ENCODE results near the gene PDE8A. TPM values are rescaled to one million over a fixed set of nuclear protein-coding genes. Genes with fewer than 3 reads are reported as not detected.

The PDE8A gene
- total RNA-seq, 1 donor from 2014 or later, result 11.4 TPM

DNA sequence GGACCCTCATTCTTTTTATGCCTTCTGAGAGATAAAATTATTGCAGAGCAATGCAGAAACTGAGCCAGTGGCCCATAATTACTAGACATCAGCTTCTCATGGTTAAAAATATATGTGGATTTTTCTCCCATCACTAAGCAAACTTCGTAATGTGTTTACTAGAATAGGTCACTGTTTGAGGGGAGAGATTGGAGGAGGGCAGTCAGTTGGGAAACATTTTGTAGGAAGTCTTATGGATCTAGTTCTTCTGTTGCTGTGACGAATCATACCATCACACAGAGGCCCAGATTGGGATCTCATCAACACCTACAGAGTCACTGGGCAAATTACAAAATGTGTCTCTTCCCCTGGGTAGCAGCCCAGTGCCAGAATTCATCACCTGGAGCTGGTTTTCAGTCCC, 81.4 kb downstream of the PDE8A start:
- H3K27ac Mint-ChIP-seq, result no peak overlapping the region
- peaks cover 26% of the 10 kb centered on the region for H3K9me3 Mint-ChIP-seq
- no peak for DNase-seq (ENCODE audit: low spot score)
- Histone ChIP-seq H3F3A (ENCODE audit: low read depth) (no peaks in the 10 kb centered on the region), H3K36me3 (no peaks in the 10 kb centered on the region), H3K27ac (no peak overlapping the region), H3K4me1 (no peaks in the 10 kb centered on the region), H3K9ac (no peak overlapping the region), H3K27me3 (no peaks in the 10 kb centered on the region), H4K20me1 (ENCODE audit: low read depth) (no peaks in the 10 kb centered on the region), H3K4me2 (no peak overlapping the region), H3K4me3 (no peak overlapping the region), H2AFZ (replicated peaks) (no peak overlapping the region), H3K79me2 (ENCODE audit: low read depth) (no peaks in the 10 kb centered on the region), H3K9me3 (ENCODE audit: low read depth) (peaks cover 7% of the 10 kb centered on the region)
- no peak overlapping the region for H3K4me3 Mint-ChIP-seq
- no peaks in the 10 kb centered on the region for H3K27me3 Mint-ChIP-seq (ENCODE audit: insufficient read depth, low read depth)
- TF ChIP-seq EZH2phosphoT487 (IDR thresholded peaks at IDR 0.05) (no peak), EZH2 (IDR thresholded peaks at IDR 0.05) (no peak)
- TF ChIP-seq, protein P1, sequence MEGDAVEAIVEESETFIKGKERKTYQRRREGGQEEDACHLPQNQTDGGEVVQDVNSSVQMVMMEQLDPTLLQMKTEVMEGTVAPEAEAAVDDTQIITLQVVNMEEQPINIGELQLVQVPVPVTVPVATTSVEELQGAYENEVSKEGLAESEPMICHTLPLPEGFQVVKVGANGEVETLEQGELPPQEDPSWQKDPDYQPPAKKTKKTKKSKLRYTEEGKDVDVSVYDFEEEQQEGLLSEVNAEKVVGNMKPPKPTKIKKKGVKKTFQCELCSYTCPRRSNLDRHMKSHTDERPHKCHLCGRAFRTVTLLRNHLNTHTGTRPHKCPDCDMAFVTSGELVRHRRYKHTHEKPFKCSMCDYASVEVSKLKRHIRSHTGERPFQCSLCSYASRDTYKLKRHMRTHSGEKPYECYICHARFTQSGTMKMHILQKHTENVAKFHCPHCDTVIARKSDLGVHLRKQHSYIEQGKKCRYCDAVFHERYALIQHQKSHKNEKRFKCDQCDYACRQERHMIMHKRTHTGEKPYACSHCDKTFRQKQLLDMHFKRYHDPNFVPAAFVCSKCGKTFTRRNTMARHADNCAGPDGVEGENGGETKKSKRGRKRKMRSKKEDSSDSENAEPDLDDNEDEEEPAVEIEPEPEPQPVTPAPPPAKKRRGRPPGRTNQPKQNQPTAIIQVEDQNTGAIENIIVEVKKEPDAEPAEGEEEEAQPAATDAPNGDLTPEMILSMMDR (IDR thresholded peaks at IDR 0.05), result no peak
- no peaks in the 10 kb centered on the region for H3K4me1 Mint-ChIP-seq
- peaks cover 5% of the 10 kb centered on the region for H3K36me3 Mint-ChIP-seq

DNA sequence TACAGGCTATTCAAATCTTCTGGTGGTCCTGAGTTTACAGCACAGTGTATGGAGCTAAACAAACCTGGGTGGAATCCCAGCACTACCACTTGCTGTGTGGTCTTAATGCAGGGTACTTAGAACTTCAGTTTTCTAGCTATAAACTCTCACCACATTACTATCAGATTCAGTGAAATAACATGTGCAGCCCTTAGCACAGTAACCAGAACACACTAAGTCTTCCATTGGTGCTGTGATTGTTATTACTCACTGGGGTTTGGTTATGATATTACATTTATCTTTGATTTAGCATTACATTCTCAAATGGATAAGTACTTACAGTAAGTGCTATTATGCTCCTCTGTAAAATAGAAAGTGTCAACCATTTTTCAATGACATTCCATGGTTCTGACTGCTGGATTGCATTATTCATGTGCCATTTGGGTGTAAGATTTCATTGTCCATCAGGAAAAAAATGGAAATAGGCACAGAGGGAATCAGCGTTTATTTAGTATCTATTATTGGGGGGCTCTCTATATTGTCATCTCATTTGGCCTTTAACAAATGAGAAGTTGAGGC, 81.9 kb downstream of the PDE8A start:
- no peak overlapping the region for H3K27ac ChIP-seq
- H3K27me3 Mint-ChIP-seq (ENCODE audit: insufficient read depth, low read depth), result no peaks in the 10 kb centered on the region

DNA sequence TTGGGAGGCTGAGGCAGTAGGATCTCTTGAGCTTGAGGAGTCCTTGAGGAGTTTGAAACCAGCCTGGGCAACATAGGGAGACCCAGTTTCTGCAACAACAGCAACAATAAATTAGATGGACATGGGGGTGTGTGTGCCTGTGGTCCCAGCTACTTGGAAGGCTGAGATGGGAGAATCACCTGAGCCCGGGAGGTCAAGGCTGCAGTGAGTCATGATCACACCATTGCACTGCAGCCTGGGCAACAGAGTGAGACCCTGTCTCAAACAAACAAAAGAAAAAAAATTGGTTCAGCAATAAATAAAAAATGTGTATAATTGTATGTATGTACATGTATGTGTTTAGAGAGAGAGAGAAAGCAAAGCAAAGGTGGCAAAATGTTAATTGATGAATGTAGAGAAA, 83.1 kb downstream of the PDE8A start:
- Mint-ChIP-seq H3K4me1 (no peaks in the 10 kb centered on the region), H3K27me3 (ENCODE audit: insufficient read depth, low read depth) (no peaks in the 10 kb centered on the region), H3K36me3 (peaks cover 5% of the 10 kb centered on the region), H3K27ac (no peak overlapping the region), H3K9me3 (peaks cover 18% of the 10 kb centered on the region), H3K4me3 (no peak overlapping the region)
- Histone ChIP-seq H3K4me3 (no peak overlapping the region), H3K36me3 (no peaks in the 10 kb centered on the region), H3K79me2 (ENCODE audit: low read depth) (no peaks in the 10 kb centered on the region), H3K9me3 (ENCODE audit: low read depth) (peaks cover 7% of the 10 kb centered on the region), H4K20me1 (ENCODE audit: low read depth) (no peaks in the 10 kb centered on the region), H3K9ac (no peak overlapping the region), H3K4me1 (no peaks in the 10 kb centered on the region), H3K4me2 (no peak overlapping the region), H2AFZ (replicated peaks) (no peak overlapping the region), H3F3A (ENCODE audit: low read depth) (no peaks in the 10 kb centered on the region), H3K27ac (no peak overlapping the region), H3K27me3 (no peaks in the 10 kb centered on the region)
- TF ChIP-seq EZH2 (IDR thresholded peaks at IDR 0.05) (no peak), EZH2phosphoT487 (IDR thresholded peaks at IDR 0.05) (no peak)
- TF ChIP-seq, protein P1 (IDR thresholded peaks at IDR 0.05), result no peak
- DNase-seq (ENCODE audit: low spot score), result no peak

More for the DNA sequence above, 81.9 kb downstream of the PDE8A start:
- no peak for TF ChIP-seq EZH2 (IDR thresholded peaks at IDR 0.05)
- TF ChIP-seq, protein P1 (IDR thresholded peaks at IDR 0.05), result no peak
- TF ChIP-seq EZH2phosphoT487 (IDR thresholded peaks at IDR 0.05), result no peak
- no peak overlapping the region for H3K9ac ChIP-seq
- H3K4me3 ChIP-seq, result no peak overlapping the region
- no peak for DNase-seq (ENCODE audit: low spot score)
- H3K4me2 ChIP-seq, result no peak overlapping the region
- no peak overlapping the region for H3K4me3 Mint-ChIP-seq
- no peaks in the 10 kb centered on the region for H3K4me1 ChIP-seq
- no peaks in the 10 kb centered on the region for H3K79me2 ChIP-seq (ENCODE audit: low read depth)
- H3K9me3 ChIP-seq (ENCODE audit: low read depth), result peaks cover 7% of the 10 kb centered on the region
- no peak overlapping the region for H3K27ac Mint-ChIP-seq
- H3K36me3 Mint-ChIP-seq, result peaks cover 5% of the 10 kb centered on the region
- H3K9me3 Mint-ChIP-seq, result peaks cover 24% of the 10 kb centered on the region
- H3K27me3 ChIP-seq, result no peaks in the 10 kb centered on the region
- no peaks in the 10 kb centered on the region for H4K20me1 ChIP-seq (ENCODE audit: low read depth)
- no peak overlapping the region for H2AFZ ChIP-seq (replicated peaks)
- H3K4me1 Mint-ChIP-seq, result no peaks in the 10 kb centered on the region
- no peaks in the 10 kb centered on the region for H3K36me3 ChIP-seq
- no peaks in the 10 kb centered on the region for H3F3A ChIP-seq (ENCODE audit: low read depth)

Data from neural progenitor cell (in vitro differentiated cells).